Caco-2 (cell line): ENCODE results near the gene S100A2. TPM values are rescaled to one million over a fixed set of nuclear protein-coding genes. Genes with fewer than 3 reads are reported as not detected.
A peak's percentile ranks its signal among the peaks of the same experiment; 100 is the strongest.

Experiments used
- BruUV-seq: library from RNA; stranded (reverse); fragments of 400-500 nt; replicated peaks from 2 replicates; lab custom pipeline; 2021; lab: Mats Ljungman, UMichigan
- CTCF ChIA-PET: fragments of 300-600 bp; sonication (Branson Sonifier 250); formaldehyde crosslinking; loops from one replicate; lab custom pipeline; 2022; ENCODE audit warnings: antibody characterized with exemption; lab: Charles Lee
- POLR2A ChIA-PET: fragments of 300-600 bp; sonication (Branson Sonifier 250); formaldehyde crosslinking; loops from one replicate; lab custom pipeline; 2022; ENCODE audit warnings: antibody characterized with exemption; lab: Charles Lee
- DNase-seq, 2 experiments: peaks; one replicate each; pipeline versions ENCODE4 v3.0.0 to v3.0.0-alpha.2; 2020 to 2022
- H3K27me3 ChIP-seq: replicated peaks from 2 replicates; pipeline ENCODE4 v1.6.0; 2011; ENCODE audit warnings: low read length; ENCODE audit not compliant: control insufficient read depth, insufficient read depth
- H3K36me3 ChIP-seq: 2 replicates; pipeline ENCODE4 v1.5.1; 2011; ENCODE audit warnings: low read length; ENCODE audit not compliant: control insufficient read depth, insufficient read depth
- H3K4me1 ChIP-seq: fragments of 250-450 bp; sonication (Bioruptor Pico); 2 replicates; pipeline ENCODE4 v1.5.1; 2020; ENCODE audit warnings: mild to moderate bottlenecking
- H3K4me3 ChIP-seq: 2 replicates; pipeline ENCODE4 v1.5.1; 2011; ENCODE audit warnings: low read depth, mild to moderate bottlenecking, control low read depth, low read length
- H3K9me3 ChIP-seq: fragments of 250-450 bp; sonication (Bioruptor Pico); 2 replicates; pipeline ENCODE4 v1.5.1; 2020; ENCODE audit warnings: mild to moderate bottlenecking, moderate library complexity
- H3K27ac Mint-ChIP-seq: one replicate; pipeline ENCODE4 v1.8.0; 2022; ENCODE audit warnings: mixed read lengths; ENCODE audit not compliant: unreplicated experiment
- H3K27me3 Mint-ChIP-seq: one replicate; pipeline ENCODE4 v1.8.0; 2022; ENCODE audit warnings: mixed read lengths; ENCODE audit not compliant: insufficient read depth, unreplicated experiment
- H3K36me3 Mint-ChIP-seq: one replicate; pipeline ENCODE4 v1.8.0; 2022; ENCODE audit warnings: mild to moderate bottlenecking, mixed read lengths; ENCODE audit not compliant: insufficient read depth, unreplicated experiment
- H3K4me1 Mint-ChIP-seq: one replicate; pipeline ENCODE4 v1.8.0; 2022; ENCODE audit warnings: low read depth, mixed read lengths; ENCODE audit not compliant: unreplicated experiment
- H3K4me3 Mint-ChIP-seq: one replicate; pipeline ENCODE4 v1.8.0; 2022; ENCODE audit warnings: mild to moderate bottlenecking, moderate library complexity, mixed read lengths; ENCODE audit not compliant: unreplicated experiment
- H3K9me3 Mint-ChIP-seq: one replicate; pipeline ENCODE4 v1.8.0; 2022; ENCODE audit warnings: mixed read lengths; ENCODE audit not compliant: unreplicated experiment
- CTCF ChIP-seq, 2 experiments: fragments of 200-600 bp in 1 of 2; IDR thresholded peaks; 1 replicate in 1 of 2; 2 replicates in 1 of 2; pipeline versions ENCODE4 v1.5.1 to v1.8.0; 2011 to 2022; ENCODE audit warnings: antibody characterized with exemption in 1 of 2, control low read depth in 1 of 2, inconsistent platforms in 1 of 2, low read depth in 1 of 2, low read length in 1 of 2, mild to moderate bottlenecking in 1 of 2, moderate library complexity in 1 of 2; ENCODE audit not compliant: insufficient read depth in 1 of 2, severe bottlenecking in 1 of 2, unreplicated experiment in 1 of 2
- intact Hi-C: fragments of 100-400 bp; cut with micrococcal nuclease; formaldehyde crosslinking; loops from one replicate; pipeline ENCODE4 v1.10.0; 2022; ENCODE audit not compliant: unreplicated experiment
- total RNA-seq: library from RNA; stranded (reverse); gene quantifications from 2 replicates; pipeline ENCODE4 v1.2.3, GENCODE V29; 2022

The S100A2 gene
- total RNA-seq, 1 experiment from 2014 or later: 2.4 TPM

GRCh38 chr1:153533689-153534201, 31.9 kb downstream of the S100A2 start:
- no TSS peak for BruUV-seq
- Histone ChIP-seq H3K4me3 (peak overlapping the region; percentile 8; the same call in 1 of the 2 replicates), H3K4me1 (peaks cover 37% of the 10 kb centered on the region), H3K9me3 (no peaks in the 10 kb centered on the region), H3K36me3 (no peaks in the 10 kb centered on the region; the same call in 1 of the 2 replicates), H3K27me3 (no peaks in the 10 kb centered on the region)
- no peak for DNase-seq
- H3K36me3 Mint-ChIP-seq: peaks cover 21% of the 10 kb centered on the region
- intact Hi-C loops: loop anchor here (1.0 kb wide), 2 partner anchors 12 to 35 kb away; partner anchors contain the start of gene S100A4
- H3K27me3 Mint-ChIP-seq: no peaks in the 10 kb centered on the region
- ChIA-PET POLR2A (interaction anchor here (0.5 to 1.7 kb wide), 4 partner anchors 42 to 181 kb away, joined by 3 to 9 read pairs (median 3); partner anchors contain the start of genes S100A13 and S100A14), CTCF (interaction anchor here (0.9 to 3.7 kb wide), 8 partner anchors 12 to 100 kb away, joined by 4 to 16 read pairs (median 7); partner anchors contain the start of genes CHTOP, S100A16 and S100A4)
- H3K4me3 Mint-ChIP-seq: peak overlapping the region; percentile 95
- H3K4me1 Mint-ChIP-seq: peaks cover 31% of the 10 kb centered on the region
- TF ChIP-seq CTCF (IDR thresholded peaks at IDR 0.05; ENCODE audit: insufficient read depth in 1 of 2, low read depth in 1 of 2, low read length in 1 of 2, severe bottlenecking in 1 of 2, unreplicated experiment in 1 of 2): no peak
- peak overlapping the region; percentile 72 for H3K27ac Mint-ChIP-seq
- peaks cover 6% of the 10 kb centered on the region for H3K9me3 Mint-ChIP-seq

- DNase-seq: peak; percentile 77 to 84
- H3K4me1 Mint-ChIP-seq: peaks cover 31% of the 10 kb centered on the region
- peak overlapping the region; percentile 95 for H3K4me3 Mint-ChIP-seq
- Histone ChIP-seq H3K4me3 (peak overlapping the region; percentile 21), H3K27me3 (no peaks in the 10 kb centered on the region), H3K36me3 (no peaks in the 10 kb centered on the region; the same call in 1 of the 2 replicates), H3K9me3 (no peaks in the 10 kb centered on the region), H3K4me1 (peaks cover 37% of the 10 kb centered on the region)
- H3K36me3 Mint-ChIP-seq: peaks cover 21% of the 10 kb centered on the region
- TF ChIP-seq CTCF (IDR thresholded peaks at IDR 0.05; ENCODE audit: insufficient read depth in 1 of 2, low read depth in 1 of 2, low read length in 1 of 2, severe bottlenecking in 1 of 2, unreplicated experiment in 1 of 2): peak; percentile 74 to 91
- no peaks in the 10 kb centered on the region for H3K27me3 Mint-ChIP-seq
- intact Hi-C loops: loop anchor here (1.0 kb wide), 4 partner anchors 12 to 94 kb away; partner anchors contain the start of genes S100A13 and S100A4
- ChIA-PET CTCF (interaction anchor here (0.9 to 3.7 kb wide), 11 partner anchors 13 to 101 kb away, joined by 4 to 16 read pairs (median 6); partner anchors contain the start of genes CHTOP, S100A13, S100A14 and S100A16), POLR2A (interaction anchor here (0.5 to 1.7 kb wide), 3 partner anchors 83 to 180 kb away, joined by 3 to 9 read pairs (median 3); partner anchors contain the start of genes S100A13 and S100A14)
- peaks cover 9% of the 10 kb centered on the region for H3K9me3 Mint-ChIP-seq
- peak overlapping the region; percentile 72 for H3K27ac Mint-ChIP-seq
- BruUV-seq: no TSS peak
Observed at GRCh38 chr1:153532769-153533599, 32.7 kb downstream of the S100A2 start.

- Mint-ChIP-seq H3K4me3 (peak overlapping the region; percentile 95), H3K36me3 (peaks cover 21% of the 10 kb centered on the region), H3K27me3 (no peaks in the 10 kb centered on the region), H3K9me3 (peaks cover 9% of the 10 kb centered on the region), H3K27ac (peak overlapping the region; percentile 72), H3K4me1 (peaks cover 32% of the 10 kb centered on the region)
- BruUV-seq: no TSS peak
- H3K4me3 ChIP-seq: no peak overlapping the region
- H3K36me3 ChIP-seq: no peaks in the 10 kb centered on the region; the same call in 1 of the 2 replicates
- intact Hi-C loops: loop anchor here (1.0 kb wide), 2 partner anchors 16 to 95 kb away; partner anchors contain the start of gene S100A13
- DNase-seq: no peak
- POLR2A ChIA-PET: interaction anchor here (1.7 kb wide), 1 partner anchor 95 kb away, joined by 9 read pairs; the partner anchor contains the start of gene S100A13
- TF ChIP-seq CTCF (IDR thresholded peaks at IDR 0.05; ENCODE audit: insufficient read depth in 1 of 2, low read depth in 1 of 2, low read length in 1 of 2, severe bottlenecking in 1 of 2, unreplicated experiment in 1 of 2): no peak
- peaks cover 37% of the 10 kb centered on the region for H3K4me1 ChIP-seq
- CTCF ChIA-PET: interaction anchor here (1.0 to 3.7 kb wide), 9 partner anchors 13 to 102 kb away, joined by 5 to 16 read pairs (median 8); partner anchors contain the start of genes CHTOP, S100A13, S100A14 and S100A16
- no peaks in the 10 kb centered on the region for H3K9me3 ChIP-seq
- H3K27me3 ChIP-seq: no peaks in the 10 kb centered on the region
Observed at GRCh38 chr1:153532181-153532580, 33.5 kb downstream of the S100A2 start.
